ENCODE measurements around the gene SIL1. TPM values are rescaled to one million over a fixed set of nuclear protein-coding genes. Genes with fewer than 3 reads are reported as not detected.

The SIL1 gene
- total and polyA plus RNA-seq, 2 of the 8 experiments (the other 6 are each of a cell fraction or from before 2014, with no cell fraction given), result 8.3 to 12.8 TPM

GRCh38 chr5:139092741-139093343 lies 105.3 kb downstream of the SIL1 start:
- H3K4me3 ChIP-seq (ENCODE audit: extremely low read depth in 1 of 4, insufficient read depth in 2 of 4, low read depth in 3 of 4, low read length in 4 of 4), result no peak overlapping the region
- no peaks in the 10 kb centered on the region for H4K20me1 ChIP-seq (replicated peaks in 1 of 2; ENCODE audit: control insufficient read depth in 1 of 2, insufficient read depth in 2 of 2, low read length in 2 of 2)
- CTCF ChIA-PET (ENCODE audit: partially characterized antibody), result interaction anchor here (1.6 kb wide), 1 partner anchor 11 kb away, joined by 5 read pairs; no protein-coding TSS in a partner anchor

More at GRCh38 chr5:139092741-139093343, 105.3 kb downstream of the SIL1 start:
- Histone ChIP-seq H3K4me1 (replicated peaks in 1 of 4; ENCODE audit: control insufficient read depth in 3 of 4, insufficient read depth in 4 of 4, low read length in 3 of 4) (no peaks in the 10 kb centered on the region), H2AFZ (ENCODE audit: low read length) (no peak overlapping the region), H3K79me1 (ENCODE audit: low read depth, low read length) (no peaks in the 10 kb centered on the region), H2BK5ac (ENCODE audit: low read depth, low read length) (no peak overlapping the region), H3K14ac (ENCODE audit: insufficient read length) (no peak overlapping the region), H3K9ac (replicated peaks in 1 of 4; ENCODE audit: extremely low read depth in 1 of 4, low read depth in 3 of 4, low read length in 3 of 4) (no peak overlapping the region), H3K4me2 (ENCODE audit: insufficient read depth in 1 of 2, low read depth in 2 of 2, low read length in 2 of 2) (no peak overlapping the region), H2BK120ac (replicated peaks; ENCODE audit: low read depth, low read length) (no peak overlapping the region), H3K18ac (ENCODE audit: extremely low read depth, low read length) (no peak overlapping the region), H2BK20ac (ENCODE audit: low read length) (no peak overlapping the region), H2BK15ac (ENCODE audit: low read length) (no peak overlapping the region), H3K23me2 (ENCODE audit: low read depth, low read length) (no peaks in the 10 kb centered on the region), H4K91ac (replicated peaks; ENCODE audit: insufficient read length, low read length) (no peak overlapping the region), H2AK5ac (ENCODE audit: low read depth, low read length) (no peak overlapping the region), H3K79me2 (ENCODE audit: control insufficient read depth in 1 of 2, insufficient read depth in 2 of 2, low read length in 2 of 2) (no peaks in the 10 kb centered on the region), H3K56ac (replicated peaks; ENCODE audit: insufficient read length, low read depth, low read length) (no peak overlapping the region), H2BK12ac (ENCODE audit: low read depth, low read length) (no peak overlapping the region), H3K27ac (ENCODE audit: low read depth, low read length) (no peak overlapping the region), H3K27me3 (replicated peaks in 1 of 4; ENCODE audit: control insufficient read depth in 3 of 4, extremely low read depth in 1 of 4, insufficient read depth in 3 of 4, low read length in 3 of 4) (no peaks in the 10 kb centered on the region), H3K36me3 (ENCODE audit: control insufficient read depth in 2 of 4, insufficient read depth in 4 of 4, low read length in 3 of 4) (no peaks in the 10 kb centered on the region), H4K5ac (ENCODE audit: insufficient read length, low read depth, low read length) (no peak overlapping the region), H4K8ac (ENCODE audit: extremely low read depth, insufficient read depth, low read length) (no peak overlapping the region), H3K4ac (replicated peaks; ENCODE audit: insufficient read length, low read depth, low read length) (no peak overlapping the region), H3K9me3 (ENCODE audit: insufficient read depth in 2 of 2, low read depth in 1 of 2, low read length in 1 of 2) (no peaks in the 10 kb centered on the region), H3K23ac (ENCODE audit: insufficient read length) (no peak overlapping the region)
- FAIRE-seq, result no peak
- DNase-seq (ENCODE audit: low read depth in 1 of 2, low spot score in 2 of 2), result no peak
- TF ChIP-seq MAX (IDR thresholded peaks at IDR 0.05) (no peak), SUZ12 (IDR thresholded peaks at IDR 0.05; ENCODE audit: low read length) (no peak), BACH1 (IDR thresholded peaks at IDR 0.05; ENCODE audit: low read length) (no peak), TAF1 (IDR thresholded peaks at IDR 0.05; ENCODE audit: low read depth, low read length) (no peak), CEBPB (IDR thresholded peaks at IDR 0.05; ENCODE audit: low read depth, low read length) (no peak), TEAD4 (IDR thresholded peaks at IDR 0.05; ENCODE audit: low read depth, low read length) (no peak), JUND (IDR thresholded peaks at IDR 0.05; ENCODE audit: low read length) (no peak), E2F6 (IDR thresholded peaks at IDR 0.05) (no peak), RBBP5 (IDR thresholded peaks at IDR 0.05; ENCODE audit: borderline replicate concordance, low read depth, low read length) (no peak), TBP (IDR thresholded peaks at IDR 0.05; ENCODE audit: low read depth, low read length) (no peak), CREB1 (IDR thresholded peaks at IDR 0.05) (no peak), GTF2F1 (IDR thresholded peaks at IDR 0.05; ENCODE audit: borderline replicate concordance, low read depth, low read length) (no peak), SRF (IDR thresholded peaks at IDR 0.05; ENCODE audit: low read depth, low read length) (no peak)
- POLR2A ChIA-PET (ENCODE audit: partially characterized antibody), result interaction anchor here (0.6 kb wide), 1 partner anchor 214 kb away, joined by 3 read pairs; no protein-coding TSS in a partner anchor
- 83% methylated on average over 5 of the region's 5 CpGs; no CpG with 5 or more reads in 1 of the 2 experiments for WGBS, 2 experiments (ENCODE audit: extremely low coverage in 1 of 2, insufficient coverage in 1 of 2, insufficient read length in 1 of 2, insufficient replicate concordance in 2 of 2, low coverage in 1 of 2, low lambda C conversion rate in 2 of 2, missing lambda C conversion rate in 1 of 2)
